Naive thymus-derived CD8-positive, alpha-beta T cell (primary cell): Measurements from ENCODE around the gene CISD3. TPM values are rescaled to one million over a fixed set of nuclear protein-coding genes. Genes with fewer than 3 reads are reported as not detected.

Source experiments
- ATAC-seq, 2 donors: fragments of 150-1000 bp; cut with Tn5 transposase in 1 of 2; sonication (Bioruptor Pico), chemical (Tn5 transposase) in 1 of 2; 1 replicate in 1 of 2; 2 replicates in 1 of 2; pipeline ENCODE4 v1.10.0; 2021; ENCODE audit warnings: mild to moderate bottlenecking in 2 of 2, moderate library complexity in 2 of 2
- POLR2A ChIA-PET: fragments of 350-600 bp; sonication (Branson Sonifier 250); formaldehyde crosslinking; loops from one replicate; lab custom pipeline; 2021; ENCODE audit warnings: antibody characterized with exemption; lab: Charles Lee
- DNase-seq, 10 donors: peaks; one replicate each; pipeline versions ENCODE4 v3.0.0 to v3.0.0-alpha.2; 2020 to 2022
- H3K27ac Mint-ChIP-seq, 10 donors: one replicate each; pipeline ENCODE4 v1.8.0; 2020 to 2022; ENCODE audit warnings: mild to moderate bottlenecking in 10 of 10, mixed read lengths in 10 of 10, moderate library complexity in 4 of 10, inconsistent platforms in 1 of 10
- H3K27me3 Mint-ChIP-seq, 5 donors: one replicate each; pipeline ENCODE4 v1.8.0; 2021 to 2022; ENCODE audit warnings: mixed read lengths in 5 of 5
- H3K36me3 Mint-ChIP-seq, 3 donors: one replicate each; pipeline ENCODE4 v1.8.0; 2020 to 2022; ENCODE audit warnings: mixed read lengths in 3 of 3, mild to moderate bottlenecking in 2 of 3, inconsistent platforms in 1 of 3
- H3K4me1 Mint-ChIP-seq, 4 donors: one replicate each; pipeline ENCODE4 v1.8.0; 2021 to 2022; ENCODE audit warnings: mixed read lengths in 4 of 4
- H3K4me3 Mint-ChIP-seq, 10 donors: one replicate each; pipeline ENCODE4 v1.8.0; 2020 to 2022; ENCODE audit warnings: mild to moderate bottlenecking in 10 of 10, mixed read lengths in 10 of 10, moderate library complexity in 6 of 10, inconsistent platforms in 1 of 10
- H3K9me3 Mint-ChIP-seq, 9 donors: one replicate each; pipeline ENCODE4 v1.8.0; 2020 to 2022; ENCODE audit warnings: mixed read lengths in 9 of 9, mild to moderate bottlenecking in 3 of 9, inconsistent platforms in 1 of 9, moderate library complexity in 1 of 9
- polyA plus RNA-seq, 3 donors: library from polyadenylated mRNA; unstranded; fragments of 300-500 nt; fragmentation: Illumina TruSeq; gene quantifications; one replicate each; pipeline ENCODE4 v1.2.3, GENCODE V29; 2021
- total RNA-seq, 8 experiments: library from RNA in 2 of 8; stranded (reverse) in 2 of 8; gene quantifications; one replicate each; pipeline ENCODE4 v1.2.3 and lab custom pipeline; 2021 to 2026

CISD3 gene
- total and polyA plus RNA-seq, 5 experiments from 2014 or later: 10.7 to 63.3 (median 40.5) TPM

GRCh38 chr17:38740044-38740443 lies 9.9 kb downstream of the CISD3 start:
- no peak overlapping the region for H3K4me3 Mint-ChIP-seq
- no peak overlapping the region for H3K27ac Mint-ChIP-seq
- H3K36me3 Mint-ChIP-seq: no peaks in the 10 kb centered on the region
- H3K27me3 Mint-ChIP-seq: peaks cover 3 to 17% (median 12%) of the 10 kb centered on the region in 5 donors
- POLR2A ChIA-PET: no interaction called here
- peaks cover 4 to 6% (median 4%) of the 10 kb centered on the region in 4 donors for H3K4me1 Mint-ChIP-seq
- no peak for DNase-seq
- no peaks in the 10 kb centered on the region for H3K9me3 Mint-ChIP-seq
- no peak for ATAC-seq

DNA sequence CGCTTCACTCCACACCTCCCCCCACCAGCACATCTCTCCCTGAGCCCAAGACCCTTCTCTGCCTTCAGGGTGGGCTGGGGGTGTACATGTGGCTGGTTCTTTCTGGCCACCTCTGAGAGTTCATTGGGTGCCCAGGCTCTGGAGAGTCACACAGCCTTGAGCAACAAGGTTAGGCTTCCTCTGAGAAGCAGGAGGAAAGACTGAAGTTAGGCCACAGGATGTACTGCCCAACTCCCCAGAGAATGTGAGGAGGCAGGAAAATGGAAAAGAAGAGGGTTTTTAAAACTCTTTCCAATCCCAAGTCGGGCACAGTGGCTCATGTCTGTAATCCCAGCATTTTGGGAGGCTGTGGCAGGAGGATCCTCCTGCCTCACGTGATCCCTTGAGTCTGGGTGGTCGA lies 10.7 kb downstream of the CISD3 start:
- H3K4me1 Mint-ChIP-seq: peaks cover 0 to 3% (median under 1%) of the 10 kb centered on the region in 4 donors
- no peak overlapping the region for H3K27ac Mint-ChIP-seq
- DNase-seq (no peak), ATAC-seq (no peak)
- peaks cover 3 to 23% (median 13%) of the 10 kb centered on the region in 5 donors for H3K27me3 Mint-ChIP-seq
- H3K36me3 Mint-ChIP-seq: no peaks in the 10 kb centered on the region
- no peak overlapping the region for H3K4me3 Mint-ChIP-seq
- POLR2A ChIA-PET: no interaction called here
- H3K9me3 Mint-ChIP-seq: no peaks in the 10 kb centered on the region

GRCh38 chr17:38741461-38741860 lies 11.3 kb downstream of the CISD3 start:
- peaks cover 6 to 9% (median 7%) of the 10 kb centered on the region in 4 donors for H3K4me1 Mint-ChIP-seq
- peaks cover 10 to 29% (median 19%) of the 10 kb centered on the region in 5 donors for H3K27me3 Mint-ChIP-seq
- ATAC-seq (no peak), DNase-seq (no peak)
- POLR2A ChIA-PET: no interaction called here
- H3K9me3 Mint-ChIP-seq: no peaks in the 10 kb centered on the region
- H3K27ac Mint-ChIP-seq: no peak overlapping the region
- H3K4me3 Mint-ChIP-seq: no peak overlapping the region
- no peaks in the 10 kb centered on the region for H3K36me3 Mint-ChIP-seq

DNA sequence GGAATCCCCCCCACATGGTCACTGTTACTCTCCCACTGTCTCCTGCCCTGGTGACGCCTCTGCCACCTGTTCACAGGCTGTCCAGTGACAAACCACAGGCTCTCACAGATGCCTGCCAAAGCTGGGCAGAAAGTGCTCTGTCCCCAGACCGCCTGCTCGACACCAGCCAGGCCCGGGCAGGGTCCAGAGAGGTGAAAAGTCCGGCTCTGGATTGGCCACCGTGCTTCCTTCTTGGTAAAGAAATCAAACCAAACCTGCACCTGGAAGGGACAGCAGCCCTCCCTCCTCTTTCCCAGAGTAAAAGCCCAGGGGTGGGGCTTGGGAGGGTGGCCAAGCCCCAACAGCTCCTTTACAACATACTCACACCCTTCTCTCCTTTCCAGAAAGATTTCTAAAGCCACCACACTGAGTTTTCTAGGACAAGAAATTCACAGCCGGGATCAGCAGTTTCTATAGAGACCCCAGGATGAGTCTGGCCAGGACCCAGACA lies 11.8 kb downstream of the CISD3 start:
- DNase-seq (peak in 1 of 10 donors; percentile 60), ATAC-seq (no peak)
- peaks cover 11 to 34% (median 23%) of the 10 kb centered on the region in 5 donors for H3K27me3 Mint-ChIP-seq
- peaks cover 11 to 13% (median 12%) of the 10 kb centered on the region in 4 donors for H3K4me1 Mint-ChIP-seq
- POLR2A ChIA-PET: no interaction called here
- H3K4me3 Mint-ChIP-seq: no peak overlapping the region
- H3K36me3 Mint-ChIP-seq: no peaks in the 10 kb centered on the region
- H3K9me3 Mint-ChIP-seq: no peaks in the 10 kb centered on the region
- no peak overlapping the region for H3K27ac Mint-ChIP-seq

- DNase-seq (no peak), ATAC-seq (peak in 1 of 2 donors; percentile 44)
- POLR2A ChIA-PET: no interaction called here
- no peaks in the 10 kb centered on the region for H3K9me3 Mint-ChIP-seq
- H3K36me3 Mint-ChIP-seq: no peaks in the 10 kb centered on the region
- H3K4me1 Mint-ChIP-seq: peaks cover 12 to 17% (median 12%) of the 10 kb centered on the region in 4 donors
- H3K27ac Mint-ChIP-seq: no peak overlapping the region
- peaks cover 11 to 35% (median 23%) of the 10 kb centered on the region in 5 donors for H3K27me3 Mint-ChIP-seq
- no peak overlapping the region for H3K4me3 Mint-ChIP-seq
Measured at GRCh38 chr17:38742411-38743308, 12.5 kb downstream of the CISD3 start.

DNA sequence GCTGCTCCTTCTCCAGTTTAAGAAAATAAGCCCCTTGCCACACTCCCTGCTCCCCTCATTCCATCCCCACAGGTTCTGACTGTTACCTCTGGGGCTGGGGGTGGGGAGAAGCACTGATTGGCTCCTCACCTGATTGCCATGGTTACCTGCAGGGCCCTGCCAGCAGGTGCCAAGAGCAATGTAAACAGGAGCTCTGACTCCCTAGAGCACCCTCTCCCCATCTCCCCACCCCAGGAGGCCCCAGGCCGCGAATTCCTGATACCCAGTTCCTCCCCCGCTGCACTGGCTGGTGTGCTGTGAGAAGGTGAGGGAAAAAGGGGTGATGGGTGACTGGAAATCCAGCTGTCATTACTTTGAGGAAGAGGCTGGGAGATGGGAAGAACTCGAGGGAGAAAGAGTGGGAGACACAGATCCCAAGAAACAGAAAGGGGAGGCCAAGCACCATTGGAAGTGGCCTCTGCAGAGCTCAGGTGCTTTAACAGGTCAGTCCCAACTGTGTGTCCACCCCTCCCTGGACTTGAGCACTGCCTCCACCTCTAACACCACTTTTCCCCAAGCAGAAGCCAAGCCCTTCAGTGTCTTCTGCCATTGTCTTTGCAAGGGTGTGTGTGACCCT lies 13.5 kb downstream of the CISD3 start:
- no peak overlapping the region for H3K4me3 Mint-ChIP-seq
- DNase-seq: no peak
- POLR2A ChIA-PET: no interaction called here
- H3K27me3 Mint-ChIP-seq: peaks cover 11 to 40% (median 23%) of the 10 kb centered on the region in 5 donors
- ATAC-seq: no peak
- no peaks in the 10 kb centered on the region for H3K36me3 Mint-ChIP-seq
- H3K27ac Mint-ChIP-seq: no peak overlapping the region
- H3K4me1 Mint-ChIP-seq: peaks cover 13 to 21% (median 15%) of the 10 kb centered on the region in 4 donors
- H3K9me3 Mint-ChIP-seq: no peaks in the 10 kb centered on the region

DNA sequence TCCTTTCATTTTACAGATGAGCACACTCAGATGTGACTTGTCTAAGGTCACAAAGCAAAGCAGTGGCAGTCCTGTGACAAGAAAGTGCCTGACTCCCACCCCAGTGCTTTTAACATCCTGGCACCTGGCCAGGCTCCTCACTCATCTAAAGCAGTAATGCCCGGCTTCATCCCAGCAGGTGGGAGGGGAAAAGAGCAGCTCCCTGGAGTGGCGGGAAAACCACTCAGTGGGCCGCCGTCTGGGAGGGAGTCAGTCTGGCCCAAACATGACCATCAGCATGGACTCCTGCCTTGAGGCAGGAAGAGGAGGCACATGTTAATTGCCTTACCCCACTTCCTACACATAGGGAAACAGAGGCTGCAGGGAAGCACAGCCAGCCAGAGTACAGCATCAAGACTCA lies 15.4 kb downstream of the CISD3 start:
- no peaks in the 10 kb centered on the region for H3K36me3 Mint-ChIP-seq
- no peak for ATAC-seq
- peaks cover 11 to 55% (median 29%) of the 10 kb centered on the region in 5 donors for H3K27me3 Mint-ChIP-seq
- peaks cover 16 to 34% (median 29%) of the 10 kb centered on the region in 4 donors for H3K4me1 Mint-ChIP-seq
- POLR2A ChIA-PET: interaction anchor here (0.9 to 3.0 kb wide), 2 partner anchors 17 to 41 kb away, joined by 3 to 7 read pairs; partner anchors contain the start of gene MLLT6
- DNase-seq: no peak
- peak overlapping the region in 2 of 10 donors; percentile 54 to 87 for H3K4me3 Mint-ChIP-seq
- no peaks in the 10 kb centered on the region for H3K9me3 Mint-ChIP-seq
- peak overlapping the region in 1 of 10 donors; percentile 26 for H3K27ac Mint-ChIP-seq

DNA sequence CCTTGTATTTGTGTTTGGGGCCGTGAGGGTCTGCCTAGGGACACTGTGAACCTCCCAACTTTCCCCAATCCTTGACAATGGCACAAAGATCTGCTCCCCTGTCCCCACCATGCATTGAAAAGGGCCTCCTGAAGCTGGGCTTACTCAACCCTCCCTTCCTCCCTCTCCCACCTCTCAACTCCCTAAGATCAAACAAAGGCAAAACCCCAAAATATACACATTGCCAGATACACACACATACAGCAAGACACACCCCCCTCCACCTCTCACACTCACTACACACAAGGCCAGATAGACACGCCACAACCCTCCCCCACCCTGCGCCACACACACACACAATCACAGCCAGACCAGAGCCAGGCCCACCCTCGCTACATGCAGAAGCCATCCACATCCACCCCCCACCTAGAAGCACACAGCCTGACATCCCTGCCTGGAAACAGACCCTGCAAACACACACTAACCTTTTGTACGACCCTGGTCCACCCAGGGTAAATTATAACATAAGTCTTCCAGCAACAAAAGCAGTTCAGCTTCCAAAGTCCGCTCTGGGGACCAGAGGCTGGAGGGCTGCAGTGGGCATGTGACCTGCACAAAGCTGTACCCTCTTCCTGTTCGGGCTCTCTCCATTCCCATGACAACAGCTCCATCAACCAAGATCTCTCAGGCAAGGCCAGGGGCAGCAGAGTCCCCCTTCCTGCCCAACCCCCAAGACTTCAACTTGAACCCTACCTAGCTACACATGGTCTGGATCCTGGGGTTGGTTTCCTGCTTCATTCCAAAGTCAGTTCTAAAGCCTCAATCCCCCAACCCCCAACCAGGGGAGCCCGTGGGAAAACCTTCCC lies 16.1 kb downstream of the CISD3 start:
- POLR2A ChIA-PET: interaction anchor here (0.6 to 3.0 kb wide), 4 partner anchors 12 to 107 kb away, joined by 3 to 7 read pairs (median 4); partner anchors contain the start of genes MLLT6 and RPL23
- DNase-seq (no peak), ATAC-seq (no peak)
- Mint-ChIP-seq H3K27ac (peak overlapping the region in 1 of 10 donors; percentile 26), H3K9me3 (no peaks in the 10 kb centered on the region), H3K4me1 (peaks cover 22 to 40% (median 36%) of the 10 kb centered on the region in 4 donors), H3K27me3 (peaks cover 12 to 61% (median 36%) of the 10 kb centered on the region in 5 donors), H3K4me3 (peak overlapping the region; percentile 5 to 87 (median 72)), H3K36me3 (no peaks in the 10 kb centered on the region)

- Mint-ChIP-seq H3K27ac (peak overlapping the region in 1 of 10 donors; percentile 89), H3K36me3 (peaks cover 0 to 2% (median 0%) of the 10 kb centered on the region in 3 donors), H3K4me3 (peak overlapping the region in 9 of 10 donors; percentile 50 to 87 (median 72)), H3K9me3 (peaks cover 0 to 3% (median 0%) of the 10 kb centered on the region in 9 donors), H3K27me3 (peaks cover 12 to 66% (median 37%) of the 10 kb centered on the region in 5 donors), H3K4me1 (peaks cover 28 to 48% (median 42%) of the 10 kb centered on the region in 4 donors)
- POLR2A ChIA-PET: interaction anchor here (0.6 to 3.0 kb wide), 3 partner anchors 12 to 106 kb away, joined by 4 to 7 read pairs (median 5); partner anchors contain the start of gene RPL23
- ATAC-seq (no peak), DNase-seq (no peak)
Measured at GRCh38 chr17:38746849-38747462, 16.8 kb downstream of the CISD3 start.

DNA sequence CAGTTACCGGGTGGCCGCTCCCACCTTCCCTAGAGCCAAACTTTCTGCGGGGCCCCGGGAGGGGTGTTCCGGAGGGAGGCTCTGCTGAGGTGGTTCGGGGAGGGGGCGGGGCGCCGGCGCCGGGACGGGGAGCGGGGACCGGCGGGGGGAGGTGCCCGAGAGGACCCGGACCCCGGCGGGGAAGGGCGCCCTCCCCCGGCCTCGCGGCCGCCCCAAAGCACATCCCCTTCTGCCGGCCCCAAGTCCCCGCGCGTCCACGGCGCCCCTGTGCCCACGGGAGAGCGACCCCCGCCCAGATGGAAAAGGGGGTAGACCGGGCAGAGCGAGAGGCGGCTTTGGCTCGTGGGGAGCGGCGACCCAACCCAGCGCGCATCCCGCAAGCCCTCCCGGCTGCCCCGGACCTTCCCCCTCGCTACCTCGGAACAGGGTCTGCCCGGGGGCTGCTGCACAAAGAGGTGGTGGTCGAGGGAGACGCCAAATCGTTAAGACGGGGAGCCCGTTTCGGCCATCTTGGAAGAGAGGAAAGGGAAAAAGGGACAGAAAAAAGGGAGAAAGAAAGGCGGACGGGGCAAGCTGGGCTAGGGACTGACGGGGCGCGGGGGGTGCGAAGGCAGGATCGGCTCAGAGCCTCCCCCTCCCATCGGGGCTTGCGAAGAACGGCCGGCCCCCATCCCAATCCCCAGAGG lies 17.5 kb downstream of the CISD3 start:
- DNase-seq (no peak), ATAC-seq (no peak)
- peaks cover 29 to 52% (median 46%) of the 10 kb centered on the region in 4 donors for H3K4me1 Mint-ChIP-seq
- no peak overlapping the region for H3K27ac Mint-ChIP-seq
- H3K9me3 Mint-ChIP-seq: peaks cover 0 to 3% (median 0%) of the 10 kb centered on the region in 9 donors
- peaks cover 1 to 4% (median 2%) of the 10 kb centered on the region in 3 donors for H3K36me3 Mint-ChIP-seq
- peak overlapping the region; percentile 63 to 87 (median 74) for H3K4me3 Mint-ChIP-seq
- peaks cover 11 to 67% (median 34%) of the 10 kb centered on the region in 5 donors for H3K27me3 Mint-ChIP-seq
- POLR2A ChIA-PET: interaction anchor here (3.0 kb wide), 1 partner anchor 19 kb away, joined by 7 read pairs; no protein-coding TSS in a partner anchor
